Measurements from ENCODE around the gene DNM1.

Gene DNM1

GRCh38 chr9:128250839-128251731 lies 47.9 kb downstream of the DNM1 start:
- DNase-seq (ENCODE audit: low spot score) = no peak

GRCh38 chr9:128251732-128252100 lies 48.5 kb downstream of the DNM1 start:
- DNase-seq (ENCODE audit: low spot score) = no peak

GRCh38 chr9:128252317-128253139 lies 49.3 kb downstream of the DNM1 start:
- DNase-seq (ENCODE audit: low spot score) = no peak

GRCh38 chr9:128253140-128253990 lies 50.2 kb downstream of the DNM1 start:
- DNase-seq (ENCODE audit: low spot score) = no peak

GRCh38 chr9:128253991-128254346 lies 50.8 kb downstream of the DNM1 start:
- DNase-seq (ENCODE audit: low spot score) = no peak

- no peak for DNase-seq (ENCODE audit: low spot score)
Observed at GRCh38 chr9:128254362-128254761, 51.2 kb downstream of the DNM1 start.

GRCh38 chr9:128254855-128255759 lies 51.9 kb downstream of the DNM1 start:
- peak; percentile 35 for DNase-seq (ENCODE audit: low spot score)

GRCh38 chr9:128257086-128257825 lies 54.1 kb downstream of the DNM1 start:
- no peak for DNase-seq (ENCODE audit: low spot score)

GRCh38 chr9:128257907-128258306 lies 54.7 kb downstream of the DNM1 start:
- DNase-seq (ENCODE audit: low spot score) = no peak

- no peak for DNase-seq (ENCODE audit: low spot score)
Observed at GRCh38 chr9:128258326-128258725, 55.1 kb downstream of the DNM1 start.

- no peak for DNase-seq (ENCODE audit: low spot score)
Observed at GRCh38 chr9:128259156-128259555, 56.0 kb downstream of the DNM1 start.

- DNase-seq (ENCODE audit: low spot score) = no peak
Observed at GRCh38 chr9:128260340-128260739, 57.2 kb downstream of the DNM1 start.

GRCh38 chr9:128262687-128263086 lies 59.5 kb downstream of the DNM1 start:
- DNase-seq (ENCODE audit: low spot score) = no peak

GRCh38 chr9:128265348-128265847 lies 62.2 kb downstream of the DNM1 start:
- no peak for DNase-seq (ENCODE audit: low spot score)

- DNase-seq (ENCODE audit: low spot score) = no peak
Observed at GRCh38 chr9:128266868-128267590, 63.9 kb downstream of the DNM1 start.

GRCh38 chr9:128271112-128271511 lies 67.9 kb downstream of the DNM1 start:
- no peak for DNase-seq (ENCODE audit: low spot score)

- no peak for DNase-seq (ENCODE audit: low spot score)
Observed at GRCh38 chr9:128271512-128271911, 68.3 kb downstream of the DNM1 start.

- no peak for DNase-seq (ENCODE audit: low spot score)
Observed at GRCh38 chr9:128274245-128274644, 71.1 kb downstream of the DNM1 start.

- DNase-seq (ENCODE audit: low spot score) = peak; percentile 8
Observed at GRCh38 chr9:128275198-128276007, 72.2 kb downstream of the DNM1 start, which contains the start of gene GOLGA2. GOLGA2 (minus strand) TSS chr9:128276007; CDS start chr9:128275976, 31 bp downstream.
